Renal cortex interstitium (tissue), 11 donors: ENCODE results near the gene ADM2. TPM values are rescaled to one million over a fixed set of nuclear protein-coding genes. Genes with fewer than 3 reads are reported as not detected.
"Not testable (repeated sequence)": the region's sequence is repeated elsewhere in the genome, so short reads cannot be mapped to it uniquely, and the experiment has no call there.

Experiments
- DNase-seq, 11 donors: peaks; one replicate each; pipeline ENCODE4 v3.0.0-alpha.2; 2013; ENCODE audit warnings: low read depth in 9 of 11, low spot score in 4 of 11; ENCODE audit errors: extremely low read depth in 1 of 11
- polyA plus RNA-seq, 3 donors: library from polyadenylated mRNA; unstranded; fragments of 120-200 nt; gene quantifications; one replicate each; pipeline ENCODE4 v1.2.1, GENCODE V29; 2013; ENCODE audit not compliant: insufficient read length in 3 of 3

Gene ADM2
- polyA plus RNA-seq, 3 donors = 3.8 to 6.9 (median 4.6) TPM

DNA sequence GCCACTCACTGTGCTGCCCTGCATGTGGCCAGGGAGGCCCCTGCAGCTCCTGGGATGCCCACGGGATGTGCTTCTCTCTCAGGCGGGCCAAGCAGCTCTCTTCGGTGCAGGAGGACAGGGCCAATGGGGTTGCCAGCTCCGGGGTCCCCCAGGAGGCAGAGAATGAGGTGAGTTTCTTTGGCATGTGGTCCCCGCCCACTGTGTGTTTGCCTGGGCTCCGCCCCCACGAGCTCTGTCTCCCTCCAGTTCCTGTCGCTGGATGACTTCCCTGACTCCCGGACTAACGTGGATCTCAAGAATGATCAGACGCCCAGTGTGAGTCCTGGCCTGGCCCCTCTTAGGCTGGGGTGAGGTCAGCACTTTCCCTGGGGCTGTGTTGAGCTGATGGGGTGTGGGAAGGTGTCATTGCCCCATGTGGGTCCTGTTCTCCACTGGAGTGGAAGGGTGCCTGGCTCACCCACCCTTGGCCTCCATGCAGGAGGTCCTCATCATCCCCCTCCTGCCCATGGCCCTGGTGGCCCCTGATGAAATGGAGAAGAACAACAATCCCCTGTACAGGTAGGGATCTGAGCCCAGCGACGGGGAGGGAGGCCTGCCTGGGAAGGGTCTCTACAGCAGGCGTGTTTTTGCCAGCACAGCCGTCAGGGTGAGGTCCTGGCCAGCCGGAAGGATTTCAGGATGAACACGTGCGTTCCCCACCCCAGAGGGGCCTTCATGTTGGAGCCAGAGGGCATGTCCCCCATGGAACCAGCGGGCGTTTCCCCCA, 36.3 kb downstream of the ADM2 start:
- DNase-seq = no peak

DNA sequence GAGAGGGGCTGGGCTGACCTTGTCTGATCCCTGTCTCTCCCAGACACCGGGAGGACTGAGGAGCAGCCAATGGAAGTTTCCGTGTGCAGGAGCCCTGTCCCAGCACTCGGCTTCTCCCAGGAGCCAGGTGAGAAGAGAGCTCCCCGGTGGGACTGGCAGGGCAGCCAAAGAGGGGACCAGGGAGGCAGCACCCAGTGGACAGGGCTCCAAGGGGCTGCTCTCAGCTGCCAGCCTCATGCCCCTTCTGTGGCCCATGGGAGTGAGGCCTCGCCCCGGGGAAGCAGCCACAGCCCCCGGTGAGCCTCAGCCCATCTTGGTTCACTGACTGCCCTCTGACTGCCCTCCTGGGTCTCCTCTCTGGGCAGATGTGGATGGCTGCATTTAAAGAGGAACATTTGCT, 37.3 kb downstream of the ADM2 start:
- no peak for DNase-seq

DNA sequence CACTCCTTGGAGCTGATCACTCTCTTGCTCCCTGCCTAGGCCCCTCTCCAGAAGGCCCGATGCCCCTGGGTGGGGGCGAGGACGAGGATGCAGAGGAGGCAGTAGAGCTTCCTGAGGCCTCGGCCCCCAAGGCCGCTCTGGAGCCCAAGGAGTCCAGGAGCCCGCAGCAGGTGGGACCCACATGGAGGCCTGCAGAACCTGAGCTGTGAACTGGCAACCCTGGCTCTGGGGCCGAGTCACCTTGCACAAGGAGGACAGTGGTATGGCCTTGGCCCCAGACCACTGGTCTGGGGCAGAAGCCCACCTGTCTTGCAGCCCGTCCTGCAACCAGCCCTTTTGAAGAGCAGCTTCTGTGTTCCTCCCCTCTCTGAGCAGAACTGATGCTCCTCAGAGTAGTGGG, 37.8 kb downstream of the ADM2 start:
- DNase-seq = no peak

DNA sequence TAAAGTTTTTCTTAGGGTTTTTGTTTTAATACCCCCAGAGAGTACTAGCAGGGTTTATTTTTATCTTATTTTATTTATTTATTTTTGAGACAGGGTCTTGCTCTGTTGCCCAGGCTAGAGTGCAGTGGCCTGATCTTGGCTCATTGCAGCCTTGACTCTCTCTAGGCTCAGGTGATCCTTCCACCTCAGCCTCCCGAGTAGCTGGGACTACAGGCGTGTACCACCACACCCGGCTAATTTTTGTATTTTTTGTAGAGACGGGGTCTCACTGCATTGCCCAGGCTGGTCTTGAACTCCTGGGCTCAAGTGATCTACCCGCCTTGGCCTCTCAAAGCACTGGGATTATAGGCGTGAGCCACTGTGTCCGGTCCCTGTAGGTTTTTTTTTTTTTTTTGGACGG, 38.8 kb downstream of the ADM2 start:
- DNase-seq = not testable (repeated sequence)

DNA sequence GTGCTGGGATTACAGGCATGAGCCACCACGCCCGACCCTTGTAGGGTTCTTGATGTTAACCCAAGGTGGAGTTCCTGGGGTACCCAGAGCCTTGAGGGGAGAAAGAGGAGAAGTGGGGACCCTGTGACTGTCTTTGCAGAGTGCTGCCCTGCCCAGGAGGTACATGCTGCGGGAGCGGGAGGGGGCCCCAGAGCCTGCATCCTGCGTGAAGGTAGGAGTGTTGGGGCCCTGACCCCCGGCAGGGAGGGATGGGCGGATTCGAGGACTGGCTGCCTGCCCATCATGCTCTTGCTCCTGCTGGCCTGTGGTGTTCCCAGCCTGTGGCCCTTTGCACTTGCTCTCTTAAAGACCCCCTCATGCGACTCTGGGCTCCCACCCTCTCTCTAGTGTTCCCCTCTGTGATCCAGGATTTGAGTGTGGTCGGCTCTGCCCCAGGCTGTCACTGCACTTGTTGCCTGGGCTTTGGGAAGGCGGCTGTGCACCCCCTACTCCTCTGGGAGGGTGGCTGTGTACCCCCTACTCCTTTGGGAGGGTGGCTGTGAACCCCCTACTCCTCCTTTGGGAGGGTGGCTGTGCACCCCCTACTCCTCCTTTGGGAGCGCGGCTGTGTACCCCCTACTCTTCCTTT, 39.6 kb downstream of the ADM2 start:
- DNase-seq = no peak

- no peak for DNase-seq
Observed at GRCh38 chr22:50521710-50522109, 40.4 kb downstream of the ADM2 start.

DNA sequence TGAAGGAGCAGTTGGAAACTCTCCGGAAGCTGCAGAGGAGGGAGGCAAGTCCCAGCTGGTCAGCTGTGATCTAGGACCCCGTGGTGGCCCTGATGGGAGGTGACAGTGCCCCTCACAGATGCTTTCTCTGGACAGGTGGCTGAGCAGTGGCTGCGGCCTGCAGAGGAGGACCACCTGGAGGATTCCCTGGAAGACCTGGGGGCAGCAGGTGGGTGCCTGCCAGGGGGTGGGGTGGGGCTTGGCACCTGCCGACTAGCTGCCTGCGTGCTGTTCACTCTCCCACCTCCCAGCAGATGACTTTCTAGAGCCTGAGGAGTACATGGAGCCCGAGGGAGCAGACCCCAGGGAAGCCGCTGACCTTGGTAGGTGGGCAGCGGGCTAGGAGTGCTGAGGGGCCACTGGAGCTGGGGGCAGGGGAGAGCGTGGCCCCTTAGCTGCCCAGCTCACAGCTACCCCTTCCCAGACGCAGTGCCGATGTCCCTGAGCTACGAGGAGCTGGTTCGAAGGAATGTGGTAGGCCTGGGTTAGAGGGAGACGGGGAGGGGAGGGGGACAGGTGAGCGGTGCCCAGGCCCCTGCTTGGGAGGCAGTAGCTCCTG, 41.0 kb downstream of the ADM2 start:
- DNase-seq = no peak

GRCh38 chr22:50522806-50523438, 41.6 kb downstream of the ADM2 start:
- no peak for DNase-seq

- no peak for DNase-seq
Observed at GRCh38 chr22:50523458-50523805, 42.1 kb downstream of the ADM2 start.

DNA sequence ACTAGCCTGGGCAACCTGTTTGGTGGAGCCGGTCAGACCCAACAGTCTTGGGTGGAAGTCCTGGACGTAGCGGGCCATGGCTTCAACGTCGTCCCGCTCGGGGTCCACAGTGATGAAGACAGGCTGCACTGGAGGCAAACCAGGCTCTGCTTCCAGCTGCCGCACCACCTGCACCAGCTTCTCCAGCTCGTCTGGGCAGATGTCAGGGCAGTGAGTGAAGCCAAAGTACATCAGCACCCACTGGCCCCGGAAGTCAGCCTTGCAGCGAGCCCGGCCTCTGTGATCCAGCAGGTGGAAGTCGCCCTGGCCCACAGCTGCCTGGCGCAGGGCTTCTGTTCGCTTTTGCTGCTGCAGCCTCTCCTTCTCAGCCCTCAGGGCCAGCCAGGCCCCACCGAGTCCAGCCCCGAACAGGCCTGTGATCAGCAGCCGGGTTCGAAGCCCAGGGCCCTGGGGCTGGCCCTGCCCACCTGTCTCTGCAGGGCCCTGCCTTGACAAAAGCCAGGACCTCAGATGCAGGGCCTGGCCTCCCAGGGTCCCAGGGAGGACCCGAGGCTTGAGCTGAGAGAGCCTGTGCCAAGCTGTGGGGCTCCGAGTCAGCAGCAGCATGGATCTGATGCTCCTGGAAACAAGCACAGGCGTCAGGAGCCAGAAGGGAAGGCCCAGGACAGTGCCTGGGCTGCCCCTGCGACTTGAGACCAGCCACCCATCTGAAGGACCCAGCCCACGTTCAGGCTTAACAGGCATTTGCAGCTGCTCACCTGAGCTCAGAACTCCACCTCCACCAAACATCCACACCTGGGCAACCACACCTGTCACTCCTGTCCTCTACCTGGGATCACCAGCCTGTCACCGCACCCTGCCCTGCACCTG, 42.7 kb downstream of the ADM2 start:
- DNase-seq = no peak

- no peak for DNase-seq
Observed at GRCh38 chr22:50524676-50525103, 43.3 kb downstream of the ADM2 start.

GRCh38 chr22:50525104-50525857, 43.9 kb downstream of the ADM2 start, which contains the start of gene SCO2:
TSS of gene SCO2 (minus strand) at chr22:50525598. CDS start at chr22:50524411, 1,187 bp downstream.
- DNase-seq = peak; percentile 94 to 99 (median 95)

DNA sequence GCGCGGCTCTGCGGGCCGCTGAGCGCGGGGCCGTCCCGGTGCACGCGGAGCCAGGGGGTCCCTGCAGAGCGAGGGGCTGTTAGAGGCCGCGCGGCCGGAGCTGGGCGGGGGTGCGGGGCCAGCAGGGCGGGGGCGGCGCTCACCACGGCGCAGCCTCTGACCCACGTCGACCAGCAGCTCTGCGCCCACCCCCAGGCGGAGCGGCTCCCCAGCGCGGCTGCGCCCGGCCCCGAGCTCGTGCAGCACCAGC, 44.4 kb downstream of the ADM2 start:
- no peak for DNase-seq

- peak in 6 of 11 donors; percentile 43 to 67 (median 64) for DNase-seq
Observed at GRCh38 chr22:50526108-50526833, 44.9 kb downstream of the ADM2 start.

DNA sequence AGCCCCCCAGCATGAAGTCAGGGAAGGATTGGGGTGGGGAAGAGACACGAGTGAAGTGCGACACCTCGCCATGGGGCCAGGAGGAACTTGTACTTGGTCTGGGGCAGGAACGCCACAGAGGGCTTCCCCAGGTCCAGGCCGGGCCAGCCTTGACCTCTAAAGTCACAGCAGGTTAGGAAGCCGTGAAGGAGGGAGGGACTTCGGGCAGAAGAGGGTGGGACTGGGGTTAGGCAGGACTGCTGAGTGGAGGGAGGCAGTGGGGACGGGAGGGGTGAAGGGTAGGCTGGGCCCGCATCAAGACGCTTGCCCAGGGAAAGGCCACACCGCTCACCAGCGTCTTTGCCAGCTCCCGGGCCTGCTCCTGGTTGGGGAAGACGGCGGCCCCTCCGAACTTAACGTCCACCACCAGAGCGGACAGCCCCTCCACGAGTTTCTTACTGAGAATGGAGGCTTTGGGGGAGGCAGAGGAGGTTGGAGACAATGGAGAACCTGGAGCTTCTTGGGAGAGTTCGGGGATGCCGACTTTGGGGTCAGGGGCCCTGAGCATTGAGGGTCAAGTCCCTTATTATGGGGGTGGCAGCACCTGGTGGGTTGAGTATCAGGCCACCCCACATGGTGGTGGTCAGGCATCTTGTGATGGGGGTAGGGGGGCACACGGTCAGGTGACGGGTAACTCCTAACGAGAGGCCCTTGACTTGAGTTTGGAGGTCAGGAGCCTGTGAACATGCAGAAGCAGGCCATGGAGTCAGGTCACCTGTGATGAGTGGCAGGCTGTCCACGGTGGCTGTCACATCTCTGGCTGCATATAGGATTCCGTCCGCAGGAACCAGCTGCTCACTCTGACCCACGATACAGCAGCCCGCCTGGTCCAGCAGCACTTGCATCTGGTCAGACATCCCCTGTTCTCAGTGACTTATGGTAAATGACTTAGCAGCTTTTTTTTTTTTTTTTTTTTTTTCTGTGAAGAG, 45.8 kb downstream of the ADM2 start:
- DNase-seq = no peak

- DNase-seq = no peak
Observed at GRCh38 chr22:50527921-50528681, 46.8 kb downstream of the ADM2 start.
